GM19438 (cell line): ENCODE data around the gene AKAP1.
A peak's percentile ranks its signal among the peaks of the same experiment; 100 is the strongest.
"Not testable (repeated sequence)": the region's sequence is repeated elsewhere in the genome, so short reads cannot be mapped to it uniquely, and the experiment has no call there.

Source experiments
- ATAC-seq: cut with Tn5 transposase; IDR thresholded peaks from one replicate; pipeline ENCODE4 v1.9.1; 2021; ENCODE audit warnings: low read depth; ENCODE audit not compliant: unreplicated experiment

AKAP1 gene

DNA sequence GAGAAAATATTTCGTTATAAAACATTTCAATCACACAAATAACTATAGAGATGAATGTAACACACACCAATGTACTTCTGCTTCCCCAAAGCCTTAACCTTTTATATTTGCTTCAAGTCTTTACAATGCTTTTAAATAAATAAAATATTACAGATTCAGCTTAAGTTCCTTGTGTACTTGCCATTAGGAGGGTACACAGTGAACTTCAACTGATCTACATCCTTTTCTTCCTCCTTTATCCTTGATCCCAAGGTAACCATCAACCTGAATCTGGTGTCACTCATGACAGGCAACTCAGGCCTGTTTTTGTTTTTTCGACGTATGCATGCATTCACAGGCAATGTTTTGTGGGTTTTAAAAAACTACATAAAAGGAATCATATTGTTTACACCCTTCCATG, 9.3 kb upstream of the AKAP1 start:
- no peak for ATAC-seq

DNA sequence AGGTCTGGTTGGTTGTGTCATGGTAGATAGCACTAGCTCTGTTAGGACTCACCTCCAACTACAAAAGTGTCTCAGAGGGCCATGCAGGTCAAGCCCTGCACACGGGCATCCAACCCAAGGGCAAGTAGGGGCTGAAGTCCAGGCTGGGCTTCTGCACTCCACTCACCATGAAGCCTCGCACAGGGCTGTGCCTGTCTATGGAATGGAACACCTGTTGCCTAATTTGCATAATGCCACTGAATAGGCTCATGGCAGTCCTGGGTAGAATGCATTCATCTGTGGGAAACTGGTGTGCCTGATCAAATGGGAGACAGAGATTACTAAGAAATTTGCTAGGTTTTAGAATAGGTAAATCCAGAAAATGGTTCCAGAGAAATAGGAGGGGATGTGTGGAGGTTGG, 8.0 kb upstream of the AKAP1 start:
- ATAC-seq = no peak

DNA sequence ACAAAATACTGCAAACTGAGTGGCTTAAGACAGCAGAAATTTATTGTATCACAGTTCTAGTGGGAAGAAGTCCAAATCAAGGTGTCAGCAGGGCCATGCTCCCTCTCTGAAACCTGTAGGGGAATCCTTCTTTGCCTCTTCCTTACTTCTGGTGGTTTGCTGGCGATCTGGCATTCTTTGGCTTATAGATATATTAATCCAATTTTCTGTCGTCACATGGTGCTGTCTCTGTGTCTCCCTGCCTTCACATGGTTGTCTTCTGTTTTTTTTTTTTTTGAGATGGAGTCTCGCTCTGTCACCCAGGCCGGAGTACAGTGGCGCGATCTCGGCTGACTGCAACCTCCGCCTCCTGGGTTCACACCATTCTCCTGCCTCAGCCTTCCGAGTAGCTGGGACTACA, 6.8 kb upstream of the AKAP1 start:
- no peak for ATAC-seq

DNA sequence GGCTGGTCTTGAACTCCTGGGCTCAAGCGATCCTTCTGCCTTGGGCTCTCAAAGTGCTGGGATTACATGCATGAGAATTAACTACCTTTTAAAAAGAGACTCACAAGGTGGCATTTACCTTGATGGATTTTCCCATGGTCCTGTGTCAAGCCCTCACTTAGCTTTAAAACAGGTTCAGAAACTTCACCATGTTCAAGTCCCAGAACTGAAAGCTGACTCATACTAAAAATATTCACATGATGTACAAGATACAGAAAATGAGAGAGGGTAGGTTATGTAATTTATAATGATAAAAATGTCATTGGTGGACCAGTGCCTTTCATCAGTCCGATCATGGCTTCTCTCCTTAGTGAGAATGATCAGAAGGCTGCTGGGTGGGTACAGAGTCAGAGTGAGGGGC, 4.3 kb upstream of the AKAP1 start:
- no peak for ATAC-seq

DNA sequence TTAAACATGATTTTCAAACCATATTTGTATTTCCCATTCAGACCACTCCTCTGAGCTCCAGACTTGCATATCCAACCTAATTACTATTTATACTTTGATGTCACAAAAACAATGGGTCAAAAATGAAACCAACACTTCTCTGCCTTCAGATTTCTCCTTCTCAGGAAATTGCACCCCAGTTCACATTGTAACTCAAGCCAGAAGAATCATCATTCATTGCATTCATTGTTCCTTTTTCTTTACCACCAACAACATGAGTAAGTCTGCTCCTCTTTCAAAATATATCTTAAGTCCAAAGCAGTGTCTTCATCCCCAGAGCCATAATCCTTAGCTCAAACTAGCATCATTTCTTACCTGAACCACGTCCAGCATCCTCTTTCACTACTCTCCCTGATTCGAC, 2.6 kb upstream of the AKAP1 start:
- no peak for ATAC-seq

DNA sequence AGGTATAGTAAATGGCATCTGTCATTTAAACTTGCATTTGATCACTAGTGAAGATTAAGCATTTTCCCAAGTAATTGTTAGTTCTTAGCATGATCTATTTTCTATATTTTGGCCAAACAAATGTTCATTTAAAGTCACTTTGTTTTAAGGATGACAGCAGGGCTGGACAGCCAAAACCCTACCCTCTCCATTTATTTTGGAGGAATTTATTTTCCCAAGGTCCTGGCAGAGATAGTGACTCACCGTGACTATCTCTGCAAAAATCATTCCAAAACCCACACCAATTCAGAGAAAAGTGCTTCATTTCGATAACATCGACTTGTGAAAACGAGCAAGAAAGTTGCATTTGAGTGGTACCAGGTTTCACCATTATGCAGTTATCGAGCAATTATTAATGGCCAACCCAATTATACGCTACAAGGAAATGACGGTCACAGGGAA, 665 bp upstream of the AKAP1 start:
- peak; percentile 8 for ATAC-seq

DNA sequence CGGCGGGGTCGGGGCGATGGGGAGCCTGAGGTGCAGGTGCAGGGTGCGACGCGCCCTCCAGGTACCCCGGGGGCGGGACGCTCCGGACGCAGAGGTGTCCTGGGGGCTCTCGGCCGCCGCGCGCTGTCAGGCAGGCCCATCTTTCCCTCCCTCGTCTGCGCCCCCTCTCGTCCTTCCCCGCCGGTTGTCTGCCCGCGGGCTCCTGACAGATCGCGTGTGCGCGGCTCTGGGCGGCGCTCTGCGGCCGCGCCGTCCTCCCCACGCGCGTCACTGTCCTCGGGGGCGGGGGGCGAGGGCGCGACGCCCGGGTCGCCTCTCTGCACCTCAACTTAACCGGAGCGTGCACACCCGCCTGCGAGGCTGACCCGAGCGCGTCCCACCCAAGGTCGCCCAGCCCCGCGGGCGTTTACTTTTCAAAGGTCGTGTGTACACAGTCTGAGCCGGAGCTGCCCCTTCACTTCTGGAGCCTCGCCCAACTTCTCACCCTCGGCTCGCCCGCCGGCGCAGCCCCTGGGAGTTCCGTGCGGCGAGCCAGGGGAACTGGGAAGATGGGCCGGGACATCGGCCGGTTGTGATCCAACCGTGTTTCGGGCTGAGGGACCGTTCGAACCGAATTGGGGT, 512 bp downstream of the AKAP1 start:
- peak; percentile 32 for ATAC-seq

DNA sequence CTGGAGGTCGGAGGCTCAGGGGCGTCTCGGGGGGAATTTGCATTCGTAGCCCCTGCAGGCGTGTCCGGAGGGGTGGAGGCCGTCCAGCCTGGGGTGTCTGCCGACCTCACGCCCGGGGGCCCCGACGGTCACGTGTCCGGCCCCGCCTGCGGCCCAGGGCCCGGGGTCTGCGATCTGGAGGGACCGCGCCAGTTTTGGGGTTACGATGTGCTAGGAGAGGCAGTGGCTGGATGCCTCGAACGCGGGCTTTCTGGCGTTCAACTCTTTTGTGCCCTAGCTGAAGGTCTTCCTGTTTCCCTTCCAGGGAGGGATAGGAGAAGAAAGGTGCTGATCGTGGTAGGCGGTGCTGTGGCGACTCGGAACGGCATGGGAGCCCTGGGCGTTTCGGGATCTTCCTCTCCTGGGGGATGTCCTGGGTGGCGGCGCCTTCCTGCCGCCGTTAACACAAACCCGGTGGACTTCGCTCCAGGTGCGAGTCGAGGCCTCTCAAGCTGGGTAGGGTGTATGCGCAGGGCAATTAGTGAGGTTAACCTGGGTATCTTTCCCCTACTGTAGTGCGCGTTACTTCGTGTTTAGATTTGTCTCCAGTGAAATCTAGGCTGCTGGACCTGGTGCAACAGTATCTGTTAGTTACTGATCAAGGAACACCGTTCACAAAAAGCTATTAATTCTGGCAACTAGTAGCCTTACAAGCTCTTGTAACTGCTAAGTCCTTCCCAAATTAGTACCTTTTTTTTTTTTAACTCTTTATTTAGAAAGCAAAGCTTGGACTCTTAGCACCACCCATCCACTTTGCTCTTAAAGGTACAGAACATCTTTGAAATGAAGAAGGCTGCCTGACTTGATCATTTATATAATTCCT, 1.3 kb downstream of the AKAP1 start:
- no peak for ATAC-seq

DNA sequence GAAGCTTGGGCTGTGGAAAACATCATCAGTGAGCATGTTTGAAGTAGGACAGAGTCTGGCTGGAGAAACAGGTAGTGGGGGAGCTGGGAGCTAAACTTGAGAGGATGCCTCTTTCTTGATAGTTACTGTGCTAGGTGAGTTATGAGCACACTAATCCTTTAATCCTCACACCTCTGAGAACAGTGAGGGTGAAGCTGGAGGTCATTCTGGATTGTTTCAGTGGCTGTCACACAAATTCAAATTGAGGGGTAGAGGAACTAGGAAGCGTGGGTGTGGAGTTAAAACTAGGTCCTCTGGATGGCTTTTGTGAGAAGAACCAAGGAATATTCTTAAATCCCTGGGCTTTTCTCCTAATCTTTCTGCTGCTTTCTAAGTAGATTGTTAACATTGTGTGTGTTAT, 3.3 kb downstream of the AKAP1 start:
- no peak for ATAC-seq

DNA sequence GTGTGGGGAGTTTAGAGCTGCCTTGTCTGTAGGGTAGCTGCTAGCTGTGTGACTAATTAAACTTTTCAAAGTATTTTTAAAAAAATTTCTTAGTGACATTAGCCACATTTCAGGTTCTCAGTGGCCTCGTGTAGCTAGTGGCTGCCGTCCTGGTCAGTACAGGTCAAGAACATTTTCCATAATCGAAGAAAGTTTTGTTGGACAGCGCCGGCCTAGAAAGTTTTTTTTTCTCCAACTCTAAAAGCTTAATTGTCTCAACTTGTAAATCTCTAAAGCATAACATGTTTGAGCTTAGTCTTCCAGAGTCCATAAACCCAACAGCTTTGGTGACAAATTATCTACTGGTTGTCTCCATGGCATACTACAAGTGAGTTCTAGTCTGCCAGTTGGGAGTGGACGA, 4.3 kb downstream of the AKAP1 start:
- no peak for ATAC-seq

DNA sequence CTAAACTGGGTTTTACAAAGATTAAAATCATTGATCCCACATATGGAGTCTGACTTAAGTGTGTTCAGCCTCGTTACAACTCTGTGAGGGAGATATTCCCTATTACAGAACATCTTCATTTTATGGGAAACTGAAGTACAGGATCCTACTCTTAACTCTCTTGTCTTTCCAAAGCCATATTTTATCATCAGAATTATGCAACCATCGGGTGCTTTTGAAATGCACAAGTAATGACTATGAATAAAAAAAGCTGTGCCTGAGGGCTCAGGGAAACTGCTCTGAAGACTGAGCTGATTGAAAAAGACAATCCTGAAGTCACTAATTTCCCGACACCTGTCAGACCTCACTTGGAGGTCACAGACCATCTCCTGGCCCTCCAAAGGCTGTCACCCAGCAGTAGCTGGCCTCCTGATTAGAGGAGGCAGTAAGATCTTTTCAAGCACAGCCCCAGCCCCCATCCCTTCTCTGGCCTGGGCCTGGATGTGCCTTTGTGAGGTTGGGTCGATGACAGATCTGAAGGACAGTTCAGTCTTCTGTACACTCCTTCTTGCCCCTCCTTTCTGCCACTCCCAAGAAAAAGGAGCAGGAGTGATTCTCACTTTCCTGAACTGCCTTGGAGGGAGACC, 5.6 kb downstream of the AKAP1 start:
- ATAC-seq = no peak

DNA sequence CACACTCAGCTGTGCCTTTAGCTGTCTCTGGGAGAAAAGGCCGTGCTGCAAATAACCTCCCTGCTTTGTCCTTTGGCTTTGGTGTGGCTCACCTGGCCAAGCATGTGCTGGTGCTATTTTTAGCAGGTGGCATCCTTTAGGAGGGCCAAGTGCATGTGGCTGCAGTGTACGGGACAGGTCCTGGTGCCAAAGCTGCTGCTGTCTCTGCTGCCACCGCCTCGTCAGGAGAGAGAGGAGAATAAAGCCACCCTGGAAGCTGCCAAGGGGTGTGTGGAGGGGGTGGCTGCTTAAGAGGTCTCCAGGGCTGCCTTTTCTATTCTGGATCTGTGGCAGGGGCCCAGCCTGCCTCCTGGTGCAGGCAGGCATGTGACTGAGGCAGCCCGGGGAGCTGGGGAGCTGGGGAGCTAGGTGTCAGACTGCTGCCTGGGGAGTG, 6.2 kb downstream of the AKAP1 start:
- ATAC-seq = no peak

DNA sequence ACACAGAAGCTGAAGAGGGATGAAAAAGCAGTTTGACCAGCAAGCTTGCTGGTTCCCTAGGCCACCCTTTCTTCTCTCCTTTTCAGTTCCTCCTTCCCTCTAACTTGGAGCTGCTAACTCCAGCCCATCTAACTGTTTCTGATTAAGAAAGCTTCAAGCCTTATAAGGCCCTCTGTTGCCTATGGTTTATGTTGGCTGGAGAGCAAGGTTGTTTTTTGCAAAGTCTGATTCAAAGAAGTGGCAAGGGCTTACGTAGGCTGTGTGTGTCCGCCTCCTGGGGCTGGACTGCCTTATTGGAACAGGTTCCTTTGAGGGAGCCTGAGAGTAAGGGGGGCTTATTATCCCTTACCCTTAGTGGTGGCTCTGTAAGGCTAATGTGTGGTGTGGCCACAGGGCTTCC, 7.1 kb downstream of the AKAP1 start:
- ATAC-seq = no peak

DNA sequence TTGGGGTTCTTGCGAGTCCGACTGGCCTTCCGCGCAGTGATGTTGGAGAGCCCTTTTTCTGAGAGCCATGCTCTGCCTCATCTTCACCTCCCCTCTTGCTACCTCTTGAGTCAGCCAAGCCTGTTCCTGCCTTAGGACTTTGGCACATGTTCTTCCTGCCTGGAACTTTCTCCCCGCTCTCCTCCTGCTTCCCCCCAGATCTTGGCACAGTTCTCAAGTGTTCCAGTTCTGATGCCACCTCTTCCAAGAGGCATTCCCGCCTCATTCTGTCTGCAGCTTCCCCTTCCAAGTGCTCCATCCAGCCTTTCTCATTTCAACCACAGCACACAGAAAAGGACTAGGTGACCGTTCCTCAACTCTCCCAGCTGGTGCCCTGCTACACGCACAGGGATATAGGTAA, 7.7 kb downstream of the AKAP1 start:
- no peak for ATAC-seq

DNA sequence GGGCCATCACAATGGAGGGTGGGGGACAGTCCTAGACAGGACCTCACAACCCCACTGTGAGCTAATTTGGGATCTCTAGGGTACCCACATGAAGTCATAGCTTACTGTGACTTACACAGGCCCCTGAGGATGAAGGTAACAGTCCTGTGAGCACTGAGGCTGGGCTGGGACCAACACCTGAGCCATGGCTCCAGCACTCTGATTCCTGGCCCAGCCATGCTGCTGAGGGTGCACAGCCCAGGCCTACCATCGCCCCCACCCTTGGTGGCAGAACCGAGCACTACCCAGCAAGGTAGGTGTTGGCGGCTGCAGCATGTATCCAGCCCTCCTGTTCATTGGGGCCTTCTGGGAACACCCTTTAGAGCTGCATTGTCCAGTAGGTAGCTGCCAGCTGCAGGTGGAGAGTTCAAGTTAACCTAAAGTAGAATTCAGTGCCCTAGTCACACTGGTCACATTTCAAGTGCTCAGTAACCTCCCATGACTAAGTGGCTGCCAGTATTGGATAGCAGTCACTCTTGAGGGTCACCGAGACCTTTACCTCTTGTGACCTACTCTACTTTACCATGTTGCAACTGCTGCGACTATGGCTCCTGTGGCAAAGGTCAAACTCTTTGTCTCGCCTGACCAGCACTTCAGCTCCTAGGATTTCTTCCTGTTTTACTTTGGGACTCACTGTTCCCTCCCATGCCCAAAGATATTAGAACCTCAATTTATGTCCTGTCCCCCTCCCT, 11.6 kb downstream of the AKAP1 start:
- no peak for ATAC-seq

DNA sequence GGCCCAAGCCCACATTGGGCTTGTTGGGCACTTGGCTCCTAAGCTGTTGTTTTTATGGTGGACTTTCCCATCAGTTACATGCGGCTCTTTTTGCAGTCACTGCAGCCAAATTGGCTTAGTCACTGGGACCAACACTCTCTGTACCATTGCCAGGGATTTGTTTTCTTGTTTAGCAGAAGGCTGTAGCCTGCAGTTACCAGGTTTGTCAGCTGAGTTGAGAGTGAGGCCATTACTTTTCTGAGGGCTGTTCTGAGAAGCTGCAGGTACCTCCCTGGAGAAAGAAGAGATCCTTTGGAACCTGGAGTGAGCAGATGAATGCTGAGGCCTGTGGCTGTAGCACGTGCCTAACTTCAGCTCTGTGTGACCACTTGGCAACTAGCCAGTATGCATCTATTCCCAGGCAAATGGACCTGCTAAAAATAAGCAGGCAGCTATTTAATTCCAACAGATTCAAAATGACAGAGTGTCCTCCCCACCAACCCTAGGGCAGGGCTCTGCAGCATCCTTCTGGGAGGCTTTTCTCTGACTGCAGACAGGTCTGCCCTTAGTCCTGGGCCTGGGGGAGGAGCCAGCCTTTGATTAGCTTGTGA, 12.9 kb downstream of the AKAP1 start:
- ATAC-seq = no peak

DNA sequence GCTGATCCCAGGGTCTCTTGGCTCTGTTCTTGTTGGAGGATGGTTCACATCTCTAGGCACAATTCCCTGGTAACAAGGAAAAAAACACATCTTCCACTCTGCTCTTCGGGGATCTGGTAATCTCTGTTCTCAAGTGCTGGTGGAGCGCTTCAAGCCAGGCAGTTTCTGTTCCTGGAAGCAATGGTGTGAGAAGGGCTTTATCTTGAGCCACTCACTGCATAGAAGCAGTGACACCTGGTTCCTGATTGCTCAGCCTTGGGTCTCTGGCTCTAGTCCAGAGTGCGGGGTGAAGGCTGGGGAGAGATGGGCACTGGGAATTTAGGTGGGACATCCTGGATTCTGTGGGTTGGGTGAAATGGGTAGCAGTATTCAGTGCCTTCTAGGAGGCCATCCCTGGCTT, 14.1 kb downstream of the AKAP1 start:
- ATAC-seq = peak; percentile 83

DNA sequence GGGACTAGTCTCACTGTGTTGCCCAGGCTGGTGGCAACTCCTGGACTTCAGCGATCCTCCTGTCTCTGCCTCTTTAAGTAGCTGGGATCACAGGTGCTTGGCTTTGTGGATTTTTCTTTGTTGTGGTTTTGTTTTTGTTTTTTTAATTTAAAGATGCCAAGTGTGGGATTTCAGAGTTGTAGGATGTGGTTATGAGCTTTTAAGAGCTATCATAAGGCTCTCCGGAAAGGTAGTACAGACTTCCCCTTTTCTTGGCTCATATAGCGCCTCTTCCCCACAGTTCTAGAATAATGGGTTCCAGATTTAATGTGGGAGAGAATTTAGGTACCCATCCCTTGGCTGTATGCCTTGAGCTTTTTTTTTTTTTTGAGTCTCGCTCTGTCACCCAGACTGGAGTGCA, 17.1 kb downstream of the AKAP1 start:
- no peak for ATAC-seq

DNA sequence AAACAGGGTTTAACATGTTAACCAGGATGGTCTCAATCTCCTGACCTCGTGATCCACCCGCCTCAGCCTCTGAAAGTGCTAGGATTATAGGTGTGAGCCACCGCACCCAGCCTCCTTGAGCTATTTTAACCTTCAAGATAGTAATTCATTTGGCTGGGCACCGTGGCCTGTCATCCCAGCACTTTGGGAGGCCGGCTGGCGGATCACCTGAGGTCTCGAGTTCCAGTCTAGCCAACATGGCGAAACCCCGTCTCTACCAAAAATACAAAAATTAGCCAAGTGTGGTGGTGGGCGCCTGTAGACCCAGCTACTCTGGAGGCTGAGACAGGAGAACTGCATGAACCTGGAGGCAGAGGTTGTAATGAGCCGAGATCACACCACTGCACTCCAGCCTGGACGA, 17.6 kb downstream of the AKAP1 start:
- ATAC-seq = not testable (repeated sequence)

DNA sequence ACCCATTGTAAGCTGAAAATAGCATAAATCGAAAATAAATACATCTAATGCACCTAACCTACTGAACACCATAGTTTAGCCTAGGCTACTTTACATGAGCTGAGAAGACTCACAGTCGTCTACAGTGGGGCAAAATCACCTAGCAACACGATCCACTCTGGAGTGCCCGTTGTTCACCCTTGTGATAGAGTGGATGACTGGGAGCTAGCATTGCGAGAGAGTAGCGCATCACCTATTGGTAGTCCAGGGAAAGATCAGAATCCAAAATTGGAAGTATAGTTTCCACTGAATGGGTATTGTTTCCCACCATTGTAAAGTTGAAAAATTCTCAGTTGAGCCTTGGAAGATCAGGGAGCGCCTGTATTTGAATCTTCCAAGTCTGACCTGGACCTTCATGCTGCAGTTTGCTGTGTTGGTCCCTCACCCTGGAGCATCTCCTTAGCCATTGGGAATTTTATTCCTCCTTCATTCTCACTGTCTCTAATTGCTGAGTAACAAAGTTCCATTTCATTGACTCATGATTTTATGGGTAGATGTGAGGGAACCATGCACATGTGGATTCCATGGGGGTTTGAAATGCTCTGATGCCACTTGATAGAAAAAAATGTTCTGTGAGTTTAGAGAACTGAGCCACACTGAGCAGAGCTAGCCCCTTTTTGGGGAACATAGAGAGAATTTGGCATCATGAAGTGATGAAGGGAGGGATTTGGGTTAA, 19.6 kb downstream of the AKAP1 start:
- ATAC-seq = no peak
